ENCODE measurements around the gene IGF2BP2. TPM values are rescaled to one million over a fixed set of nuclear protein-coding genes. Genes with fewer than 3 reads are reported as not detected.
A peak's percentile ranks its signal among the peaks of the same experiment; 100 is the strongest.

The IGF2BP2 gene
- total RNA-seq, 6 donors from 2014 or later = 11.4 to 60.3 (median 24.9) TPM

- H3K36me3 ChIP-seq = no peaks in the 10 kb centered on the region
- no peak overlapping the region for H3K4me3 ChIP-seq
- TF ChIP-seq CTCF (IDR thresholded peaks at IDR 0.05) (peak; percentile 39 to 67 (median 55)), POLR2AphosphoS5 (IDR thresholded peaks at IDR 0.05) (no peak)
- H3K4me1 ChIP-seq = peaks cover 14 to 45% (median 25%) of the 10 kb centered on the region in 4 donors
- 61 to 70% methylated on average over 10 of the region's 10 CpGs for WGBS, 2 donors
- no peaks in the 10 kb centered on the region for H3K9me3 ChIP-seq
- ATAC-seq (ENCODE audit: low FRiP score in 2 of 2) (peak; percentile 72 to 86), DNase-seq (peak in 1 of 2 donors; percentile 62)
- H3K27ac ChIP-seq = no peak overlapping the region
- H3K27me3 ChIP-seq = no peaks in the 10 kb centered on the region
Observed at GRCh38 chr3:185733980-185734724, 90.7 kb downstream of the IGF2BP2 start.

- no peak for DNase-seq
- Histone ChIP-seq H3K9me3 (no peaks in the 10 kb centered on the region), H3K36me3 (no peaks in the 10 kb centered on the region), H3K27ac (peak overlapping the region in 2 of 4 donors; percentile 35 to 49), H3K27me3 (no peaks in the 10 kb centered on the region), H3K4me1 (peaks cover 14 to 34% (median 19%) of the 10 kb centered on the region in 4 donors), H3K4me3 (no peak overlapping the region)
- TF ChIP-seq EP300 (IDR thresholded peaks at IDR 0.05) (no peak), CTCF (IDR thresholded peaks at IDR 0.05) (no peak), POLR2A (IDR thresholded peaks at IDR 0.05) (no peak), POLR2AphosphoS5 (IDR thresholded peaks at IDR 0.05) (no peak)
- WGBS, 2 donors = 23 to 56% methylated on average over 1 of the region's 1 CpG
- ATAC-seq (ENCODE audit: low FRiP score in 2 of 2) = no peak
Observed at GRCh38 chr3:185732782-185733181, 92.1 kb downstream of the IGF2BP2 start.

- WGBS, 2 donors = 92 to 93% methylated on average over 8 of the region's 8 CpGs
- H3K27ac ChIP-seq = no peak overlapping the region
- H3K27me3 ChIP-seq = no peaks in the 10 kb centered on the region
- no peaks in the 10 kb centered on the region for H3K36me3 ChIP-seq
- no peak for DNase-seq
- H3K4me1 ChIP-seq = peaks cover 5 to 27% (median 7%) of the 10 kb centered on the region in 4 donors
- H3K4me3 ChIP-seq = no peak overlapping the region
- no peaks in the 10 kb centered on the region for H3K9me3 ChIP-seq
- TF ChIP-seq POLR2AphosphoS5 (IDR thresholded peaks at IDR 0.05) (no peak), EP300 (IDR thresholded peaks at IDR 0.05) (no peak), CTCF (IDR thresholded peaks at IDR 0.05) (no peak), POLR2A (IDR thresholded peaks at IDR 0.05) (no peak)
- no peak for ATAC-seq (ENCODE audit: low FRiP score in 2 of 2)
Observed at GRCh38 chr3:185730550-185730949, 94.3 kb downstream of the IGF2BP2 start.

GRCh38 chr3:185729337-185730055 lies 95.3 kb downstream of the IGF2BP2 start:
- no peaks in the 10 kb centered on the region for H3K27me3 ChIP-seq
- no peaks in the 10 kb centered on the region for H3K36me3 ChIP-seq
- no peak for TF ChIP-seq CTCF (IDR thresholded peaks at IDR 0.05)
- TF ChIP-seq POLR2A (IDR thresholded peaks at IDR 0.05) = no peak
- TF ChIP-seq EP300 (IDR thresholded peaks at IDR 0.05) = no peak
- TF ChIP-seq POLR2AphosphoS5 (IDR thresholded peaks at IDR 0.05) = no peak
- peaks cover 5 to 27% (median 7%) of the 10 kb centered on the region in 4 donors for H3K4me1 ChIP-seq
- no peak overlapping the region for H3K4me3 ChIP-seq
- DNase-seq = no peak
- no peak overlapping the region for H3K27ac ChIP-seq
- no peak for ATAC-seq (ENCODE audit: low FRiP score in 2 of 2)
- WGBS, 2 donors = 68 to 69% methylated on average over 7 of the region's 7 CpGs
- no peaks in the 10 kb centered on the region for H3K9me3 ChIP-seq

All from upper lobe of left lung (tissue), 6 donors.